NCI-H1048 (cell line): ENCODE data around the gene ANAPC15.
"Not testable (repeated sequence)": the region's sequence is repeated elsewhere in the genome, so short reads cannot be mapped to it uniquely, and the experiment has no call there.

Source experiments
- DNase-seq: peaks from one replicate; lab custom pipeline; 2025; lab: John Stamatoyannopoulos, UW

Gene ANAPC15

GRCh38 chr11:72112143-72112977, at the start of gene ANAPC15:
TSS of gene ANAPC15 (minus strand) at chr11:72112695. CDS start at chr11:72111276, 1,419 bp downstream.
- DNase-seq, result peak; percentile 98

DNA sequence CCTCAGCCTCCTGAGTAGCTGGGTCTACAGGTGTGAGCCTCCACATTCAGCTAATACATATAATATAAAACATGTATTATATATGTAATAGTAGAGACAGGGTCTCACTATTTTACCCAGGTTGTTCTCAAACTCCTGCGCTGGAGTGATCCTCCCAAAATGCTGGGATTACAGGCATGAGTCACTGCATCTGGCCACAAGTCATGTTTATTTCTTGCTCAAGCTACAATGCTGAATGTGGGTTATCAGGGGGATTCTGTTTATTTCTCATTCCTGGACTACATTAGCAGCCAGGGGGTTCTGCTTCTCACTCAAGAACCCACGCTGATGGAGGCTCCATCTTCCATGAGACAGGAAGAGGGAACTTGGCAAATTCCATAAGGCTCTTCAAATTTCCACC, 47.8 kb upstream of the ANAPC15 start:
- no peak for DNase-seq

GRCh38 chr11:72157131-72157530, 44.6 kb upstream of the ANAPC15 start:
- no peak for DNase-seq

- no peak for DNase-seq
Observed at GRCh38 chr11:72155751-72156150, 43.3 kb upstream of the ANAPC15 start.

DNA sequence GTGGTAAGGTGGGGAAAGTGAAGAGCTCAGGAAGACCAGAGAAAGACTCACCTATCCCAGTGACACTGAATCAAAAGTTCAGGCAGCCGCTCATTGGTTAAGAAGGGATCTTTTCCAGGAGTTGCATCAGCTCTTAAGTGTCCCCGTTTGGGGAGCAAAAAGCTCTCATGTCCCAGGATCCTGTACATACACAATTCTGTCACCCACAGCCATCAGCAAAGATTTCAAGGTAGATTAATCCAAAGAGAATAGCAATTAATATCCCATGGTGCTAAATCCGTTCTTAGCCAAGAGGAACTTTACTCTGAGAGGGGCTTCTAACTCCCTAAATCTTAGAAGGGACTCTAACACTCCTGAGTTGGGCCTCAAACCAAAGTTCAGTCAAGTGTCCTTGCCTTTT, 42.3 kb upstream of the ANAPC15 start:
- DNase-seq, result no peak

GRCh38 chr11:72153874-72154273, 41.4 kb upstream of the ANAPC15 start:
- not testable (repeated sequence) for DNase-seq

DNA sequence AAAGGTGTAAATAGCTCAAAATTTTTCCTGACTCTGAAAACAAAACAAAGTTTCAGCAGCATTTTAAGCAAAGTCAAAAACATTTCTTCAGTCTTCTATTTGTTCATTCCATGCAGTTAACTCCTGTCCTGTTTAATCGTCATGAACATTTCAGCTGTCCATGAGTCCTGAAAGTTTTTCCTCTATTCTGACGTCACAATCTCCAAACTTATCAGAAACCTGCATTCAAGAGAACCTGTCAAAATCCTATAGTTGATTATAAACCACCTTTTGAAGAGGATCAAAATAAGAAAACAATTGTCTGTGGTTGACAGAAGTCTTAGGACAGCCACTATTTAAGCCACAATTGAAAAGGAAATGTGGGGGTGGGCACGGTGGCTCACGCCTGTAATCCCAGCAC, 38.4 kb upstream of the ANAPC15 start:
- DNase-seq, result no peak

DNA sequence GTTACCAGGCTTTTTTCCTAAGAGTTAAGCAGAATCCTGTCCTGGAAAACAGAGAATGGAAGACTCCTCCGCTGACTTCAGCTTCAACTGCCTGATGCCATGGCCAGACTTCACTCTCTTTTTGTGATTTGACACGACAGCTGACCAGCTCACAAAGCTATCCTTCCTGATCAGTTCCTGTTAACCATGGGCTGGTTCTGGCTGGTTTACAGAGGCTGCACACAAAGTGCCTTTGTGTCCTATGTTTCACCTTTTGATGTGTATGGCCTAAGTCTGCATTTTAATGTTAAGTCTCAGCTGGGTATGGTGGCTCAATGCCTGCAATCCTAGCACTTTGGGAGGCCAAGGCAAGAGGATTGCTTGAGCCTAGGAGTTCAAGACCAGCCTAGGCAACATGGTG, 34.1 kb upstream of the ANAPC15 start:
- no peak for DNase-seq

DNA sequence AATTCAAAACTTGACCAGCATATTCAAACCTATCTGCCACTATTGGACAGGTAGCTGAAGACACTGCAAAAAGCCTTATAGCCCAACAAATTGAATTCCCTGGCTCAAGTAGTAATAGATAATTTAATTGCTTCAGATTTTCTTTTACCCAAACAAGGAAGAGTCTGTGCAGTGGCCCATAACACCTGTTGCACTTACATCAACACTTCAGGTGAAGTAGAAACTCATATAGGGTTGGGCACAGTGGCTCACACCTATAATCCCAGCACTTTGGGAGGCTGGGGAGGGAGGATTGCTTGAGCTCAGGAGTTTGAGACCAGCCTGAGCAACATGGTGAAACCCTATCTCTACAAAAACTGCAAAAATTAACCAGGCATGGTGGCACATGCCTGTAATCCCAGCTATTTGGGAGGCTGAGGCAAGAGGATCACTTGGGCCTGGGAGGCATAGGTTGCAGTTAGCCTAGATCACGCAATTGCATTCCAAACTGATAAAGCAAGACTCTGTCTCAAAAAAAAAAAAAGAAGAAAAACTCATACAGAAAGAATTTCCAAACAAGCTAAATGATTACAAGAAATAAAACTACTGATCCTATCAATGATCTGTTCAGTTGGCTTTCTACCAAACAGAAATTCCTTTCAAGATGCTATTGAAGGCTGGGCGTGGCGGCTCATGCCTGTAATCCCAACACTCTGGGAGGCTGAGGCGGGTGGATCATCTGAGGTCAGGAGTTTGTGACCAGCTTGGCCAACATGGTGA, 32.5 kb upstream of the ANAPC15 start:
- DNase-seq, result no peak

- not testable (repeated sequence) for DNase-seq
Observed at GRCh38 chr11:72142543-72142942, 30.0 kb upstream of the ANAPC15 start.

GRCh38 chr11:72142086-72142485, 29.6 kb upstream of the ANAPC15 start:
- not testable (repeated sequence) for DNase-seq

- no peak for DNase-seq
Observed at GRCh38 chr11:72141066-72141465, 28.6 kb upstream of the ANAPC15 start.

- DNase-seq, result no peak
Observed at GRCh38 chr11:72140661-72141060, 28.2 kb upstream of the ANAPC15 start.

- no peak for DNase-seq
Observed at GRCh38 chr11:72139500-72139899, 27.0 kb upstream of the ANAPC15 start.

DNA sequence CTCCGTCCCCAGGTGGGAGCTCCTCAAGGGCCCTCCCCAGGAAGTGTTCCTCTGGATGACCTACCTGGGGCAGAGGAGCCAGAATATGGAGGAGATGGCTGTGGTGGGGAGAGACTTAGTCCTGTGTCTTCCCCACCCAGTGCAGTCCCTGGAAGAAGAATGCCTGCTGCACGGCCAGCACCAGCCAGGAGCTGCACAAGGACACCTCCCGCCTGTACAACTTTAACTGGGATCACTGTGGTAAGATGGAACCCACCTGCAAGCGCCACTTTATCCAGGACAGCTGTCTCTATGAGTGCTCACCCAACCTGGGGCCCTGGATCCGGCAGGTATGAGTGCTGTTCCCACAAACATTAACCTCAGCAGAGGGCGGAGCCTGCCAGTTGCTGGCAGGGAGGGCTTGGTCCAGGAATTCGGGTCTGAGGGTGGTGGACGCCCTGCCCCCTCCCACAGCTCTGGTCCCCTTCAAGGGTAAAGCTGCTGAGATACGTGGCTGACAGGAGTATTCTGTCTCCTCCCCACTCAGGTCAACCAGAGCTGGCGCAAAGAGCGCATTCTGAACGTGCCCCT, 26.4 kb upstream of the ANAPC15 start:
- DNase-seq, result no peak

- DNase-seq, result no peak
Observed at GRCh38 chr11:72136684-72137262, 24.3 kb upstream of the ANAPC15 start.

- no peak for DNase-seq
Observed at GRCh38 chr11:72135891-72136683, 23.6 kb upstream of the ANAPC15 start.

GRCh38 chr11:72135473-72135872, 23.0 kb upstream of the ANAPC15 start, which contains the start of gene FOLR3:
TSS of gene FOLR3 (plus strand) at chr11:72135725. CDS start at chr11:72135953, 228 bp downstream.
- not testable (repeated sequence) for DNase-seq

GRCh38 chr11:72132646-72133045, 20.2 kb upstream of the ANAPC15 start:
- DNase-seq, result no peak

- no peak for DNase-seq
Observed at GRCh38 chr11:72129381-72129780, 16.9 kb upstream of the ANAPC15 start.

GRCh38 chr11:72127923-72128322, 15.4 kb upstream of the ANAPC15 start:
- DNase-seq, result no peak

DNA sequence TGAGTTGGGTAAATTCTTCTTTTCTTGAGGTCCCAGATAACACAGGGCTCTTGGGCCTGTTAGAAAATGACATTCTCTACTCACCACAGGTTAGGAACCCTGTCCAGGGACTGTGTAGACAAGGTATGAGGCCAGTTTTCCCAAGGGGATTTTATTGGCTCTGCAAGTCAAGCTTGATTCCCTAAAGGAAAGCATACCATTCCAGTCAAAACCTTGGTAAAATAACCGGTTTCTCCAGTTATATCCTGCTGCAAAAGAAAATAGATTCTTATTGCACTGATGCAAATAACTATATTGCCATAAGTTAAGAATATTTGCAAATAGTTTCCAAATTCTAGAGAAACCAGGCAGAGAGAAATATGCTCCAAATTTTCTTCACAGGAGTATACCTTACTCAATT, 13.5 kb upstream of the ANAPC15 start:
- DNase-seq, result no peak
